ENCODE measurements around the gene ZNF277. TPM values are rescaled to one million over a fixed set of nuclear protein-coding genes. Genes with fewer than 3 reads are reported as not detected.

ZNF277 gene
- total RNA-seq, 2 experiments from 2014 or later = 24.9 to 26.6 TPM

DNA sequence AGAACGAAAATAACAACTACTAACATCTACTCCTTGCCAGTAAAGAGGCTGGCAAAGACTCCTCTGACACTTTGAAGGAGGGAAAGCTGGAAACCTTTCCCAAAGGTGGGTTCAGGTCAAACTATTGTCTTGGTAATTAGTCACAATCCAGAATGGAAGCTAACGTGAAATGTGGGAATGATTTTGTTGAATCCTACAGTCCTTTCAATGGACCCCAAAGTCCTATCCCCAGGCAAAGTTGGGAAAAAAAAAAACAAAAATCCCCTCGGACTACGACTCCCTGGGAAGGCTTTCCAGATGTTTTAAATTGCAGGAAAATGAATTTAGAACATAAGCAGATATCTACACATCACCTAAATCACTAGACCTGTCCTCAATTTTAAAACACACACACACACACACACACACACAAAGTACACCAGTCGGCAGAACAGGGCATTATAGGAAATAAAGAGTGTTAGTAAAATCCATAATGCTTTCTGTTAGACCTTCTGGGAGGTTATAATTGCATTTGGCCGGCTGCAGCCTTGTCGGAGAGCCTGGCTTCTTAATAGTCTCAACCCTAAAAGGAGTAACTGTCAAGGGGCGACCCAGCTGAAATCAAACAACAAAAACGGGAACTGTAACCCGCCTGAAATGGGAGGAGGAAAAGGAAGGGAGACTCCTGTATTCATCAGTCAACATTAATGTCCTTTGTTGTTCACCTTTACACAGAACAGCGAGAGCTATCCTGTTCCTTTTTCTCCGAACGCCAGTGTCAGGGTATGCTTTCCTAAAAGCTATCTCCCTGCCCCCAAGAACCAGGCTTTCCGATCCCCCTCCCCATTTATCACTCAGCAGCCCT lies 1.8 kb upstream of the ZNF277 start:
- Mint-ChIP-seq H3K9me3 (no peaks in the 10 kb centered on the region), H3K27ac (no peak overlapping the region), H3K4me1 (ENCODE audit: low read depth) (peaks cover 27% of the 10 kb centered on the region), H3K4me3 (peak overlapping the region; percentile 86), H3K27me3 (peaks cover 43% of the 10 kb centered on the region), H3K36me3 (no peaks in the 10 kb centered on the region)
- ChIA-PET CTCF (interaction anchor here (2.5 kb wide), 1 partner anchor 248 kb away, joined by 8 read pairs; no protein-coding TSS in a partner anchor), POLR2A (interaction anchor here (1.2 to 3.0 kb wide), 2 partner anchors 47 to 246 kb away, joined by 3 to 23 read pairs; partner anchors contain the start of gene IFRD1)
- DNase-seq = no peak
- intact Hi-C loops (cut with micrococcal nuclease) = no loop called here

- intact Hi-C loops (cut with micrococcal nuclease) = loop anchor here (1.0 to 2.0 kb wide), 7 partner anchors 13 to 913 kb away; partner anchors contain the start of genes IFRD1, IMMP2L, SMIM30 and TMEM168
Observed at GRCh38 chr7:112205343-112206237, 905 bp upstream of the ZNF277 start.

DNA sequence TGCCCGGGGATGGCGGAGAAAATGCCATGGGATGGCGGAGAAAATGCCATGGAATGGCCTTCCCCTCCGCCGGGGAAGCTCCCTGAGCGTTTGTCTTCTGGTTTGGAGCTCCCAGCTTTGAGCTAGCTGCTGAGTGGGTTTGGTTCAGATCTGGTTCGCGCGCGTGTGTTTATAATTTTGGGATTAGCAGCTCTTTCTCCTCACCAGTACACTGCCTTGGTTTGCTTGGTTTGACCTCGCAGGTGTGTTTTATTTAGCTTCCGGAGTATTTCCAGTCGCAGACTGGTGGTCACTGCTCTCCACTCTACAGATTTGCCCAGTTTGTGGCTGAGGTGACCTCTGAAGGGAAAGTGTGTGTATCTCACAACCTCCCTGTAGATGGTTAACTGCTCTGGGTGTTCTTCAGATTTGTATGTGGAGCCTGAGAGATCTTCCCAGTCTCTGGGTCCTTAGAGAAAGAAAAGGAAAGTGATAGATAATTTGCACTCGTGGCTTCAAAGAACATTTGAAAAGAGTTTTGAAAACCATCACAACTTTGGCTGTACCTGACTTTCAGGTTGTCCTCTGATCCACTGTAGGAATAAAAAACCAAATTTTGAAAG lies 597 bp downstream of the ZNF277 start:
- intact Hi-C loops (cut with micrococcal nuclease) = loop anchor here (1.0 to 2.0 kb wide), 7 partner anchors 15 to 911 kb away; partner anchors contain the start of genes IFRD1, IMMP2L, SMIM30 and TMEM168
- Mint-ChIP-seq H3K4me1 (ENCODE audit: low read depth) (peaks cover 27% of the 10 kb centered on the region), H3K36me3 (no peaks in the 10 kb centered on the region), H3K27me3 (peaks cover 23% of the 10 kb centered on the region), H3K4me3 (peak overlapping the region; percentile 86), H3K27ac (peak overlapping the region; percentile 73), H3K9me3 (no peaks in the 10 kb centered on the region)
- CTCF ChIA-PET = interaction anchor here (1.8 to 2.5 kb wide), 2 partner anchors 8 to 245 kb away, joined by 4 to 8 read pairs; no protein-coding TSS in a partner anchor
- DNase-seq = no peak
- POLR2A ChIA-PET = interaction anchor here (0.7 to 3.0 kb wide), 5 partner anchors 8 to 244 kb away, joined by 3 to 23 read pairs (median 3); partner anchors contain the start of gene IFRD1

More at GRCh38 chr7:112205343-112206237, 905 bp upstream of the ZNF277 start:
- no peaks in the 10 kb centered on the region for H3K36me3 Mint-ChIP-seq
- H3K27ac Mint-ChIP-seq = no peak overlapping the region
- POLR2A ChIA-PET = interaction anchor here (1.2 to 3.0 kb wide), 3 partner anchors 18 to 245 kb away, joined by 3 to 23 read pairs (median 3); partner anchors contain the start of gene IFRD1
- peaks cover 27% of the 10 kb centered on the region for H3K4me1 Mint-ChIP-seq (ENCODE audit: low read depth)
- CTCF ChIA-PET = interaction anchor here (1.0 to 2.5 kb wide), 3 partner anchors 9 to 247 kb away, joined by 3 to 8 read pairs (median 4); no protein-coding TSS in a partner anchor
- H3K9me3 Mint-ChIP-seq = no peaks in the 10 kb centered on the region
- H3K4me3 Mint-ChIP-seq = peak overlapping the region; percentile 86
- peak; percentile 47 for DNase-seq
- peaks cover 38% of the 10 kb centered on the region for H3K27me3 Mint-ChIP-seq

DNA sequence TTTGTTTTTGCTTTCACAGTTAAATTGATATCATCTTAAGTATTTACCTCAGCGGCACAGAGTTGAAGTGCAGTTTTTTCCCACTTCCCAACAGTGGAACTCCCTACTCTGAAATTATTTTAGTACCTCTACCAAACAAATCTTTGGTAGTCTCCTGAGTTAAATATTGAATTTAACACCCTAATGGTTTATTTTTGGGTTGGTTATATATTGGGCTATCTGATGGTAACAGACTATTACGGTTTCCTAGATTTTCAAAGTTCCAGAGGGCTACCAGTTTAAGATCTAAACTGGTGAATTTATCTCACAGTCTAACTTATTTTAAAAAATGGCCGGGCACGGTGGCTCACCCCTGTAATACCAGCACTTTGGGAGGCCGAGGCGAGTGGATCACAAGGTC lies 1.3 kb downstream of the ZNF277 start:
- H3K4me1 Mint-ChIP-seq (ENCODE audit: low read depth) = peaks cover 30% of the 10 kb centered on the region
- POLR2A ChIA-PET = no interaction called here
- intact Hi-C loops (cut with micrococcal nuclease) = loop anchor here (2.0 kb wide), 2 partner anchors 185 to 583 kb away; partner anchors contain the start of gene TMEM168
- no peaks in the 10 kb centered on the region for H3K9me3 Mint-ChIP-seq
- peaks cover 21% of the 10 kb centered on the region for H3K27me3 Mint-ChIP-seq
- CTCF ChIA-PET = no interaction called here
- DNase-seq = no peak
- no peak overlapping the region for H3K27ac Mint-ChIP-seq
- H3K4me3 Mint-ChIP-seq = peak overlapping the region; percentile 86
- H3K36me3 Mint-ChIP-seq = no peaks in the 10 kb centered on the region

- Mint-ChIP-seq H3K36me3 (peaks cover 3% of the 10 kb centered on the region), H3K9me3 (no peaks in the 10 kb centered on the region), H3K27me3 (no peaks in the 10 kb centered on the region), H3K4me3 (no peak overlapping the region), H3K4me1 (ENCODE audit: low read depth) (peaks cover 32% of the 10 kb centered on the region), H3K27ac (no peak overlapping the region)
- no peak for DNase-seq
- ChIA-PET CTCF (no interaction called here), POLR2A (no interaction called here)
- intact Hi-C loops (cut with micrococcal nuclease) = loop anchor here (5.0 kb wide), 1 partner anchor 76 kb away; no protein-coding TSS in a partner anchor
Observed at GRCh38 chr7:112211348-112211907, 4.9 kb downstream of the ZNF277 start.

GRCh38 chr7:112212571-112212970 lies 6.1 kb downstream of the ZNF277 start:
- H3K4me3 Mint-ChIP-seq = no peak overlapping the region
- CTCF ChIA-PET = no interaction called here
- intact Hi-C loops (cut with micrococcal nuclease) = loop anchor here (5.0 kb wide), 1 partner anchor 75 kb away; no protein-coding TSS in a partner anchor
- POLR2A ChIA-PET = no interaction called here
- H3K36me3 Mint-ChIP-seq = peaks cover 9% of the 10 kb centered on the region
- H3K9me3 Mint-ChIP-seq = no peaks in the 10 kb centered on the region
- no peaks in the 10 kb centered on the region for H3K27me3 Mint-ChIP-seq
- peaks cover 34% of the 10 kb centered on the region for H3K4me1 Mint-ChIP-seq (ENCODE audit: low read depth)
- H3K27ac Mint-ChIP-seq = no peak overlapping the region
- DNase-seq = no peak

DNA sequence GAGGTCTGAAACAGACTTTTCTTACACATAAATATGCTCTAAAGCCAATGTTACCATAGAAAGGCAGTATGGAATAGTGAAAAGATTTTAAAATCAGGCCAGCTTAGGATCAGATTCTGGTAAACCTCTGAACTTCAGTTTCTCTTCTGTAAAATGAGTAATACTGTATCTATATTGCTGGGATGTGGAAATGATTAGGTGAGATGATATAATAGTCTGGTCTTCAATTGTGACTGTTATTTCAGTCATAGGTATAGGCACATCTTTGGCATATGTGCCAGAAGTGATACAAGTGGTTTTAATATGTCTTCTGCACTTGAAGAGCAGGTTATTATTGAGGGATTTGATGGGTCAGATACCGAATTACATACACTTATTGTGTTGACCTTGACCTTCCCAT lies 7.2 kb downstream of the ZNF277 start:
- Mint-ChIP-seq H3K27me3 (no peaks in the 10 kb centered on the region), H3K27ac (no peak overlapping the region), H3K36me3 (peaks cover 11% of the 10 kb centered on the region), H3K9me3 (no peaks in the 10 kb centered on the region), H3K4me1 (ENCODE audit: low read depth) (peaks cover 36% of the 10 kb centered on the region), H3K4me3 (no peak overlapping the region)
- ChIA-PET POLR2A (no interaction called here), CTCF (interaction anchor here (1.1 kb wide), 1 partner anchor 10 kb away, joined by 5 read pairs; no protein-coding TSS in a partner anchor)
- no peak for DNase-seq
- intact Hi-C loops (cut with micrococcal nuclease) = loop anchor here (5.0 kb wide), 1 partner anchor 74 kb away; no protein-coding TSS in a partner anchor

GRCh38 chr7:112214268-112214667 lies 7.8 kb downstream of the ZNF277 start:
- POLR2A ChIA-PET = interaction anchor here (0.7 kb wide), 1 partner anchor 678 kb away, joined by 3 read pairs; no protein-coding TSS in a partner anchor
- CTCF ChIA-PET = interaction anchor here (1.1 kb wide), 1 partner anchor 10 kb away, joined by 5 read pairs; no protein-coding TSS in a partner anchor
- H3K4me1 Mint-ChIP-seq (ENCODE audit: low read depth) = peaks cover 36% of the 10 kb centered on the region
- no peak for DNase-seq
- peaks cover 15% of the 10 kb centered on the region for H3K36me3 Mint-ChIP-seq
- intact Hi-C loops (cut with micrococcal nuclease) = loop anchor here (5.0 kb wide), 1 partner anchor 73 kb away; no protein-coding TSS in a partner anchor
- H3K9me3 Mint-ChIP-seq = no peaks in the 10 kb centered on the region
- no peak overlapping the region for H3K4me3 Mint-ChIP-seq
- H3K27ac Mint-ChIP-seq = no peak overlapping the region
- H3K27me3 Mint-ChIP-seq = no peaks in the 10 kb centered on the region

- peaks cover 15% of the 10 kb centered on the region for H3K36me3 Mint-ChIP-seq
- no peak overlapping the region for H3K4me3 Mint-ChIP-seq
- POLR2A ChIA-PET = interaction anchor here (0.7 to 1.1 kb wide), 2 partner anchors 8 to 678 kb away, joined by 3 read pairs; no protein-coding TSS in a partner anchor
- DNase-seq = no peak
- H3K27me3 Mint-ChIP-seq = no peaks in the 10 kb centered on the region
- no peaks in the 10 kb centered on the region for H3K9me3 Mint-ChIP-seq
- H3K4me1 Mint-ChIP-seq (ENCODE audit: low read depth) = peaks cover 36% of the 10 kb centered on the region
- no peak overlapping the region for H3K27ac Mint-ChIP-seq
- CTCF ChIA-PET = interaction anchor here (0.6 to 1.1 kb wide), 3 partner anchors 8 to 238 kb away, joined by 3 to 5 read pairs (median 4); partner anchors contain the start of genes DOCK4 and ZNF277
- intact Hi-C loops (cut with micrococcal nuclease) = loop anchor here (5.0 kb wide), 1 partner anchor 72 kb away; no protein-coding TSS in a partner anchor
Observed at GRCh38 chr7:112214883-112215282, 8.4 kb downstream of the ZNF277 start.

- POLR2A ChIA-PET = interaction anchor here (1.1 kb wide), 1 partner anchor 9 kb away, joined by 3 read pairs; no protein-coding TSS in a partner anchor
Observed at GRCh38 chr7:112215787-112216186, 9.3 kb downstream of the ZNF277 start.

More at GRCh38 chr7:112215787-112216186, 9.3 kb downstream of the ZNF277 start:
- no peak overlapping the region for H3K4me3 Mint-ChIP-seq
- no peaks in the 10 kb centered on the region for H3K27me3 Mint-ChIP-seq
- intact Hi-C loops (cut with micrococcal nuclease) = no loop called here
- no peaks in the 10 kb centered on the region for H3K9me3 Mint-ChIP-seq
- CTCF ChIA-PET = interaction anchor here (0.7 kb wide), 1 partner anchor 244 kb away, joined by 3 read pairs; no protein-coding TSS in a partner anchor
- H3K27ac Mint-ChIP-seq = no peak overlapping the region
- H3K36me3 Mint-ChIP-seq = peaks cover 17% of the 10 kb centered on the region
- peaks cover 36% of the 10 kb centered on the region for H3K4me1 Mint-ChIP-seq (ENCODE audit: low read depth)
- DNase-seq = no peak
